Measurements from ENCODE around the gene PRAMEF12.
"Not testable (repeated sequence)": the region's sequence is repeated elsewhere in the genome, so short reads cannot be mapped to it uniquely, and the experiment has no call there.

The PRAMEF12 gene

GRCh38 chr1:12773438-12773837 lies at the start of gene PRAMEF12:
TSS of gene PRAMEF12 (plus strand) at chr1:12773738. CDS start at chr1:12774868, 1,130 bp downstream.
- TF ChIP-seq GATA1 (IDR thresholded peaks at IDR 0.05; ENCODE audit: low read depth, low read length) (no peak), POLR2A (IDR thresholded peaks at IDR 0.05; ENCODE audit: low read length) (no peak)
- no peak for DNase-seq

GRCh38 chr1:12728391-12728790 lies 45.1 kb upstream of the PRAMEF12 start:
- TF ChIP-seq GATA1 (IDR thresholded peaks at IDR 0.05; ENCODE audit: low read depth, low read length) (no peak), POLR2A (IDR thresholded peaks at IDR 0.05; ENCODE audit: low read length) (no peak)
- no peak for DNase-seq

- no peak for TF ChIP-seq POLR2A (IDR thresholded peaks at IDR 0.05; ENCODE audit: low read length)
- TF ChIP-seq GATA1 (IDR thresholded peaks at IDR 0.05; ENCODE audit: low read depth, low read length), result no peak
- DNase-seq, result no peak
Measured at GRCh38 chr1:12730156-12730555, 43.4 kb upstream of the PRAMEF12 start.

- DNase-seq, result not testable (repeated sequence)
Measured at GRCh38 chr1:12731084-12731483, 42.5 kb upstream of the PRAMEF12 start.

- DNase-seq, result no peak
- TF ChIP-seq POLR2A (IDR thresholded peaks at IDR 0.05; ENCODE audit: low read length) (no peak), GATA1 (IDR thresholded peaks at IDR 0.05; ENCODE audit: low read depth, low read length) (no peak)
Measured at GRCh38 chr1:12734651-12735050, 38.9 kb upstream of the PRAMEF12 start.

GRCh38 chr1:12738934-12739333 lies 34.6 kb upstream of the PRAMEF12 start:
- no peak for TF ChIP-seq GATA1 (IDR thresholded peaks at IDR 0.05; ENCODE audit: low read depth, low read length)
- no peak for TF ChIP-seq POLR2A (IDR thresholded peaks at IDR 0.05; ENCODE audit: low read length)
- no peak for DNase-seq

DNA sequence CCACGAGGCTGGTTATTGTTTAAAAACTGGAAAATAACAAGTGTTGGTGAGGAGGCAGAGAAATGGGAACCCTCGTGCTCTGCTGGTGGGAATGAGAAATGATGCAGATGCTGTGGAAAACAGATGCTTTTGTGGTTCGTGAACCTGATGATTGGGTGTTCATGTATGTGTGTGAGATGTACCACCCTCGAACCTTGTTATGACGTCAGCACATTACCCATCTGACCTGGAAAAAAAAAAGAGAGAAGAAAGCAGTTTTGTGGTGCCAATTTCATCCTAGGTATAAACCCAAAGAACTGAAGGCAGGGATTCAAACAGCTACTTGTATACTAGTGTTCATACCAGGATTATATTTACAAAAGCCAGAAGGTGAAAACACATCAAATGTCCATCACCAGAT lies 33.9 kb upstream of the PRAMEF12 start:
- TF ChIP-seq GATA1 (IDR thresholded peaks at IDR 0.05; ENCODE audit: low read depth, low read length) (no peak), POLR2A (IDR thresholded peaks at IDR 0.05; ENCODE audit: low read length) (no peak)
- DNase-seq, result no peak

- no peak for TF ChIP-seq POLR2A (IDR thresholded peaks at IDR 0.05; ENCODE audit: low read length)
- no peak for TF ChIP-seq GATA1 (IDR thresholded peaks at IDR 0.05; ENCODE audit: low read depth, low read length)
- no peak for DNase-seq
Measured at GRCh38 chr1:12741946-12742345, 31.6 kb upstream of the PRAMEF12 start.

DNA sequence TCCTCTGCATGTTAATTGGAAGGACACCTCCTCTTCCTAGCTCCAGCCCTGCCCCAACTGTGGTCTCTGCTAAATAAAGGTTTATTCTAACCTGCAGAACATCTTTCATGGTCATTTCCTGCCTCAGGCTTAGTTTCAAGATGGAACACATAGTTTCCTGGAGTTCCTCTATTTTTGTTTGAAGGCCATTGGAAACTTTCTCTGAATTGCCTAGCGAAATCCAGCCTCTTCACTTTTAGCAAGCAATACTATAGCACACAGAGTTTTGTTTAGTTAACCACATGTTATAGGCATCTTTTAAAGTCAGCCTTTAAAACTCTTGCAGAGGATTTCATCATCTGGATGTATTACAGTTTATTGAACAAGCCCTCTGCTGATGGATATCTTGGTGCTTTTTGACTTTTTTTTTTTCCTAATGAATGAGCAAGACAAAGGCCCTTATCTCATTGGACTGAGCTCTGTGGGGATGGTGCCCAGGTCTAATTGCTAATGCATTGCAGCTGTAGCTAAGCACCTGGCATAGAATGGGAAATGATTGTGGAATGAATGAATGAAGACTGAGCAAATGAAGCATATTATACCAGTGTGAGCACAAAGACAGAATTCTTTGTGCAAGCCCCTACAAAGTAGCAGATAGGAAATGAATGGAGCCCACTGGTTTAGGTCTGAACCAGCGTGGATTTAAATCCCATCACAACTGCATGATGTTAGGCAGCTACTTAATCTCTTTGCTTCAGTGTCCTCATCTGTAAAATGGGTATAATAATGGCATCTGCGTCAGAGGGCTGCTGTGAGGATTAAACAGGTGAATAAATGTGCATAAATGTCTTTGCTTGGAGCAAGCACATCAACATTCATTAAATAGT lies 28.2 kb upstream of the PRAMEF12 start:
- no peak for TF ChIP-seq POLR2A (IDR thresholded peaks at IDR 0.05; ENCODE audit: low read length)
- no peak for TF ChIP-seq GATA1 (IDR thresholded peaks at IDR 0.05; ENCODE audit: low read depth, low read length)
- peak in 1 of 2 experiments; percentile 56 for DNase-seq

- TF ChIP-seq GATA1 (IDR thresholded peaks at IDR 0.05; ENCODE audit: low read depth, low read length), result no peak
- no peak for TF ChIP-seq POLR2A (IDR thresholded peaks at IDR 0.05; ENCODE audit: low read length)
- DNase-seq, result peak in 1 of 2 experiments; percentile 13
Measured at GRCh38 chr1:12745992-12746323, 27.6 kb upstream of the PRAMEF12 start, which contains the start of gene CFAP107. TSS of gene CFAP107 (plus strand) at chr1:12746200. CDS start at chr1:12746431, 231 bp downstream.

DNA sequence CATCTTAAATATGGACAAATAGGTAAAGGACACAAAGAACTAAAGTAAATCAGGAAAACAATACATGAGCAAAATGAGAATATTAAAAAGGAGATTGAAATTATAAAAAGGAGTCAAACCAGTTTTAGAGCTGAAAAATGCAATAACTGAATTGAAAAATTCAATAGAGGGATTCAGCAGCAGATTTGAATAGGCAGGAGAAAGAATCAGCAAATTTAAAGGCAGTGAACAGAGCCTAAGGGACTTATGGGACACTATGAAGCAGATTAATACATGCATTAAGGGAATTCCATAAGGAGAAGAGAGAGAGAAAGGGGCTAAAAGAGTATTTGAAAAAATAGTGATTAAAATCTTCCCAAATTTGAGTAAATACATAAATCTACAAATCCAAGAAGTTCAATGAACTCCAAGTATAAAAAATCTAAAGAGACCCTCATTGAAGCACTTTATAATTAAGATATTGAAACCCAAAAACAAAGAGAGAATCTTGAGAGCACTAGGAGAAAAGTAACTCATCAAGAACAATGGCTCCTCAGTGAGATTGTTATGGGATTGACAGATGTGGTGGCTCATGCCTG lies 24.7 kb upstream of the PRAMEF12 start:
- no peak for DNase-seq
- TF ChIP-seq POLR2A (IDR thresholded peaks at IDR 0.05; ENCODE audit: low read length) (no peak), GATA1 (IDR thresholded peaks at IDR 0.05; ENCODE audit: low read depth, low read length) (no peak)

DNA sequence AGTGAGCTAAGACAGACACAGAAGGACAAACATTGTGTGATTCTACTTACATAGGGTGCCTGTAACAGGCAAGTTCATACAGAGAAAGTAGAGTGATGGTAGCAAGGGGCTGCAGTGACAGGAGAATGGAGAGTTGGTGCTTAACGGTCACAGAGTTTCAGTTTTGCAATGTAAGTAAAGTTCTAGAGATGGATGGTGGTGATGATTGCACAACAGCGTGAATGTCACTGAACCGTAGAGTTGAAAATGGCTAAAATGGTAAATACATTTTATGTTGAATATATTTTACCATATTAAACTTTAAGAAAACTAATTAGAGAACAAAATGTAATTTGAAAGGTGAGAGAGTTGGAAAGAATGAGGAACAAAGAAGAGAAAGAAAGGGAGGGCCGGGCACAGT lies 18.8 kb upstream of the PRAMEF12 start:
- TF ChIP-seq POLR2A (IDR thresholded peaks at IDR 0.05; ENCODE audit: low read length) (no peak), GATA1 (IDR thresholded peaks at IDR 0.05; ENCODE audit: low read depth, low read length) (no peak)
- no peak for DNase-seq

DNA sequence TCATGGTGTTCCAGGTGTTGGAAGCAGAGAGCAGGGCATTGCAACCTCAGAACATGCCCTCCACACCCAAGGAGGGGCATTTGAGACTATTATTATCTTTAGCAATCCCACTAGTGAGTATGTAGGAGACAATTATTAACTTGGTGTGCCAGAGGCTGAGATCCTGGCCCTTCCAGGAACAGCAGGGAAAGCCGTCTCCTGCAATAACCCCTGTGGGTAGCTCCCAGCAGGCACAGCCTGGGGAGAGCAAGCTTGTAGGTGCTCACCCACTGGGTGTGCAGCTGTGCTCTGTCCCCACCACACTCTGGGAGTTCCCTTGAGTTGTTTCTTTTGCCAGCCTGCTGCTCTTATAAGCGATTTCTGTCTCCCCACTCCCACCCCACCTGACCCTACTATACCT lies 17.3 kb upstream of the PRAMEF12 start:
- no peak for DNase-seq
- TF ChIP-seq POLR2A (IDR thresholded peaks at IDR 0.05; ENCODE audit: low read length) (no peak), GATA1 (IDR thresholded peaks at IDR 0.05; ENCODE audit: low read depth, low read length) (no peak)

- no peak for TF ChIP-seq GATA1 (IDR thresholded peaks at IDR 0.05; ENCODE audit: low read depth, low read length)
- TF ChIP-seq POLR2A (IDR thresholded peaks at IDR 0.05; ENCODE audit: low read length), result no peak
- DNase-seq, result no peak
Measured at GRCh38 chr1:12756768-12757413, 16.6 kb upstream of the PRAMEF12 start.
